A549 treated with CpdA at 1 μM for 4 hours (cell line): ENCODE results near the gene MNT. TPM values are rescaled to one million over a fixed set of nuclear protein-coding genes. Genes with fewer than 3 reads are reported as not detected.

Source experiments
- total RNA-seq: library from RNA; stranded (reverse); fragments of 200-300 nt; extraction: Qiagen RNA extraction; gene quantifications from 5 replicates; pipeline ENCODE4 v1.2.3, GENCODE V29; 2022; ENCODE audit warnings: low read depth

MNT gene, protein sequence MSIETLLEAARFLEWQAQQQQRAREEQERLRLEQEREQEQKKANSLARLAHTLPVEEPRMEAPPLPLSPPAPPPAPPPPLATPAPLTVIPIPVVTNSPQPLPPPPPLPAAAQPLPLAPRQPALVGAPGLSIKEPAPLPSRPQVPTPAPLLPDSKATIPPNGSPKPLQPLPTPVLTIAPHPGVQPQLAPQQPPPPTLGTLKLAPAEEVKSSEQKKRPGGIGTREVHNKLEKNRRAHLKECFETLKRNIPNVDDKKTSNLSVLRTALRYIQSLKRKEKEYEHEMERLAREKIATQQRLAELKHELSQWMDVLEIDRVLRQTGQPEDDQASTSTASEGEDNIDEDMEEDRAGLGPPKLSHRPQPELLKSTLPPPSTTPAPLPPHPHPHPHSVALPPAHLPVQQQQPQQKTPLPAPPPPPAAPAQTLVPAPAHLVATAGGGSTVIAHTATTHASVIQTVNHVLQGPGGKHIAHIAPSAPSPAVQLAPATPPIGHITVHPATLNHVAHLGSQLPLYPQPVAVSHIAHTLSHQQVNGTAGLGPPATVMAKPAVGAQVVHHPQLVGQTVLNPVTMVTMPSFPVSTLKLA
- total RNA-seq: 12.5 to 19.4 TPM (median 16.8 TPM) in 5 replicates

DNA sequence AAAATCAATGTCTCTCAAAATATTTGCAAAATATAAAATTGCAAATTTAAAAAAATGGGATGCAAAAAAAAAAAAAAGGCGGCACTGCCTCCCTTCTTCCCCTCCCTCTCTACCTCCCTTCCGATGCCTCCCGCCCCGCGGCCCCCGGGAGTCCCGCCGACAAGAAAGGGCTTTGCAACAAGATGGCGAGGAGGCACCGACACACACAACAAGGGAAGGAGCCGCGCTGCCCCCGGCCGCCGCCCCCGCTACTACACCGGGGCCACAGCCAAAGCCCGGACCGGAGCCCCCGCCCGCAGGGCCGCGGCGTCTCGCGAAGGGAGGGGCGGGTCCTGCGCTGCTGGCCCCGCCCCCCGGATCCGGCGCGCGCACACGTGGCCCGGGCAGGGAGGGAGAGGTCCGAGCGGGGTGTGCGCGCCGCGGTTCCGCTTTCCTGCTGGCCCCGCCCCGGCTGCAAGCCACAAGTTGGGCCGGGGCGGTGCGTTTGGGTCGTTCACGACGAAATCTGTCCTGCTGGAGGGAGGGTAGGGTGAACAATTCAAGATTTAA, at the start of gene MNT:
MNT (minus strand) TSS at position 184 of the 549 bp plus-strand sequence. CDS start 348 bp downstream, outside the sequence.

DNA sequence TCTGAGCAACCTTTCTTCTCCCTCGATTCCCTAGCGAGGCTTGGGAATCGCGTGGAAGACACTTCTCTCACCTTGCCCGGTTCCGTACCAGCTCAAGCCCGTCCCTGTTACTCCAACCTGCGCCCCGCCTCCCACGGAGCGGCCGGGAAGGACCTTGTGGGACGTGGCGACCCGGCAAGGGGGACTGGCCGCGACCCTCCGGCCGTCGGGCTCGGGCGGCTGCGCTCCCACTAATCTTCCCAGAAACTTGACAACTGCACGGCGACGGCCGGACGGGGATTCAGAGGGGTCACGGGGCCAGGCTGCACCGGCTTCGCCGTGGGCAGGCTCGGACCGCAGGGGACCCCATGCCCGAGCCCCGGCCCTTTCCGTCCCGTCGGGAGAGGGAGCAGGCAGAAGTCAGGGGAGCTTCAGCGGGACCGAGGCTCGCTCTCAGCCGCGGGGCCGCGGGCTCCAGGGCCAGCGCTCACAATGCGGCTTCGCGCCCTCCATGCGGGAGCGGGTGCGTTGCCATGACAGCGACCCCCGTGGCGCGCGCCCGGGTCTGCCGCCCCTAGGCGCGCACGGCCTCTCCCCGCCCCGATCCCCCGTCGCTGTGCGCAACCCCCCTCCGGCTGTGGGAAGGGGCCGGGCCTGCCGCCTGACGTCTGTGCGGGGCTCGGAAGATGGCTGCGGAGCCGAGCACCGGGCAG, 63.9 kb downstream of the MNT start, which contains the start of gene SGSM2:
SGSM2 (plus strand) TSS at position 650 of the 692 bp plus-strand sequence. CDS start 188 bp downstream, outside the sequence.

DNA sequence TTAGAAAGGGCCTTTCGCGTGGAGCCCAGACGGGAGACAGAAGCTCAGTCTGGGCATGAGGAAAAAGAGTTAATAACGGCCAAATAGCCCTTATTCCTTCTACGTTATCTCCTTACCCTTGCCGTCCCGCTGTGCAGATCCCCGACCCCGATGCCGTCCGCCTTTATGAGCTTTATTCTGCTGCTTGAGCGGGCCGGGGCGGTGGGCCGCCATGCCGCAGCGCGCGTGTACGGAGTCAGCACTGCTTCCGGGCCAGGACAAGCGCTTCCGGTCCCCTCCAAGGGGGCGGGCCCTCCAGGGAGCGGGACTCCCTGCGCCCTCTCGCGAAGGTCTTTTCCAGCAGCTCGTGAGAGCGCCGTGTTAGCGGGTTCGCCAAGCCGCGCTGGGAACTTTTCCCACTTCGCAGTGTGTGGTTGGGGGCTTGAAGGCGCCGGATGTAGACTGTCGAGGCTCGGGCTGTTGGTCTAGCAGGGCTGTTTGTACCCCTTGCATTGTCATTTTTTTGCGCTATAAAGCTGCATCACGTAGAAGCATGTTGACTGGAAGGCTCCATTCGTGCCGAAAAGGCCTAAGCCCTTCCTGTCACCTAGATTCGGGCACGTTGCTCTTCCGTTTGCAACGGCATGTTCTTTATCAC, 64.5 kb downstream of the MNT start, which contains the start of gene TSR1:
TSR1 (minus strand) TSS at position 243 of the 637 bp plus-strand sequence; CDS start at position 213, 30 bp downstream.

Other genes starting within 250 kb of the MNT start
- gene SMG6, start 97.3 kb downstream of the MNT start, total RNA-seq: 22.6 to 27.7 TPM (median 25.3 TPM) in 5 replicates
- gene SRR, start 97.1 kb downstream of the MNT start, total RNA-seq: 4.3 to 11.9 TPM (median 7.9 TPM) in 5 replicates
- gene TSR1, start 64.6 kb downstream of the MNT start, total RNA-seq: 59.3 to 83.6 TPM (median 61.1 TPM) in 5 replicates
- 35.8 to 46.4 TPM (median 38.2 TPM) in 5 replicates for gene SGSM2, start 63.6 kb downstream of the MNT start, total RNA-seq
- 31.3 to 38.6 TPM (median 35.9 TPM) in 5 replicates for gene METTL16, start 110.8 kb upstream of the MNT start, total RNA-seq
- 172 to 202 TPM (median 182 TPM) in 5 replicates for gene PAFAH1B1, start 192.6 kb upstream of the MNT start, total RNA-seq